ENCODE measurements around the gene CCL28. TPM values are rescaled to one million over a fixed set of nuclear protein-coding genes. Genes with fewer than 3 reads are reported as not detected.
"Not testable (repeated sequence)": the region's sequence is repeated elsewhere in the genome, so short reads cannot be mapped to it uniquely, and the experiment has no call there.

CCL28 gene
- total RNA-seq, 1 donor from 2014 or later = 1.6 TPM

DNA sequence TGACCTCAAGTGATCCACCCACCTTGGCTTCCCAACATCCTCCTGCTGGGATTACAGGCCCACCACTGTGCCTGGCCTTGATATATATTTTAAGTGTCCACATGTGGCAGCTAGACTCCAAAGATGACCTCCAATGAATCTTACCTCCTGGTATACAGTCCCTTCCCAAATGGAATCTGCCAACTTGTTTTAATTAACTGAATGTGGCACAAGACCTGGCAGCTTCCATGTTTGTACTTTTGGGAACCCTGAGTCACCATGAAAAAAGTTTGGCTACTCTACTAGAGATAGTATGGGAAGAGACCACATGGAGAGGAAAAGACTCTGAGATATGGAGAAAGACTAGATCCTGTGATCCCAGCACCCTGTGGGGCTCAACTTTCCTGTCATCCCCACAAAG, 42.5 kb downstream of the CCL28 start:
- FAIRE-seq = no peak
- no peak for DNase-seq (ENCODE audit: low read depth)
- Histone ChIP-seq H3K27me3 (ENCODE audit: control insufficient read depth, insufficient read depth, low read length) (no peaks in the 10 kb centered on the region), H3K36me3 (ENCODE audit: control insufficient read depth, insufficient read depth, low read length) (no peaks in the 10 kb centered on the region), H3K4me3 (ENCODE audit: low read depth, low read length) (no peak overlapping the region)
- TF ChIP-seq, protein P1, sequence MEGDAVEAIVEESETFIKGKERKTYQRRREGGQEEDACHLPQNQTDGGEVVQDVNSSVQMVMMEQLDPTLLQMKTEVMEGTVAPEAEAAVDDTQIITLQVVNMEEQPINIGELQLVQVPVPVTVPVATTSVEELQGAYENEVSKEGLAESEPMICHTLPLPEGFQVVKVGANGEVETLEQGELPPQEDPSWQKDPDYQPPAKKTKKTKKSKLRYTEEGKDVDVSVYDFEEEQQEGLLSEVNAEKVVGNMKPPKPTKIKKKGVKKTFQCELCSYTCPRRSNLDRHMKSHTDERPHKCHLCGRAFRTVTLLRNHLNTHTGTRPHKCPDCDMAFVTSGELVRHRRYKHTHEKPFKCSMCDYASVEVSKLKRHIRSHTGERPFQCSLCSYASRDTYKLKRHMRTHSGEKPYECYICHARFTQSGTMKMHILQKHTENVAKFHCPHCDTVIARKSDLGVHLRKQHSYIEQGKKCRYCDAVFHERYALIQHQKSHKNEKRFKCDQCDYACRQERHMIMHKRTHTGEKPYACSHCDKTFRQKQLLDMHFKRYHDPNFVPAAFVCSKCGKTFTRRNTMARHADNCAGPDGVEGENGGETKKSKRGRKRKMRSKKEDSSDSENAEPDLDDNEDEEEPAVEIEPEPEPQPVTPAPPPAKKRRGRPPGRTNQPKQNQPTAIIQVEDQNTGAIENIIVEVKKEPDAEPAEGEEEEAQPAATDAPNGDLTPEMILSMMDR (IDR thresholded peaks at IDR 0.05; ENCODE audit: insufficient read depth, low read length, severe bottlenecking) = no peak

DNA sequence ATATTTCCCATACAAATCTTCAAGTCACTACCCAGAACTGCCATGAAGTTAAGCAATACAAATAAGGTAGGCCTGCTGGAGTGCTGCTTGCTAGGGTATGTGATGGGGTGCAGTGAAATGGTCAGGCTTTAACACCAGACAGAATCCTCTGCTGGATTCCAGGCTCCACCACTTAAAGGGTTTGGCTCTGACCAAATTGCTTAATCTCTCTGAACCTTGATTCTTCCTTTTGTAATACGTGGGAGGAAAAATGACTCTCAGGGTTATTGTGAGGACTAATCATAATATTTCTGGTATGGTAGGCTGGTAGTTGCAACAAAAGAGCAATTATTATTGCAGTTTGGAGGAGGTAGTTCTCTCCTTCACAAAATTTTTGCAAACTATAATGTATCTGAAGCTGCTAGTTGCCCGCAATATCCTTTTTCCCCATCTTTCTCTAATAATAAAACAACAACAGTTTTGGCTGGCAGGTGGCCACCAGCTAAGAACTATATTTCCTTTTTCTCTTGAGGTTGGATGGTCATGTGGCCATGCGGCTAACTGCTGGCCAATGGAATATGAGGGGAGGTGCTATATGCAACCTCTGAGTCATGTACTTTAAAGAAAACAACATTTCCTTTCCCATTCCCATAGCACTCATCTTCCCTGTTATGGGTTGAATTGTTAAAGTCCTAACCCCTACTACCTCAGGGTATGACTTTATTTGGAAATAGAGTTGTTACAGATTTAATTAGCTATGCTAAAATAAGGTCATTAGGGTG, 44.1 kb downstream of the CCL28 start:
- H3K4me3 ChIP-seq (ENCODE audit: low read depth, low read length) = no peak overlapping the region
- FAIRE-seq (no peak), DNase-seq (ENCODE audit: low read depth) (no peak)
- TF ChIP-seq, protein P1 (IDR thresholded peaks at IDR 0.05; ENCODE audit: insufficient read depth, low read length, severe bottlenecking) = no peak
- H3K27me3 ChIP-seq (ENCODE audit: control insufficient read depth, insufficient read depth, low read length) = no peaks in the 10 kb centered on the region
- no peaks in the 10 kb centered on the region for H3K36me3 ChIP-seq (ENCODE audit: control insufficient read depth, insufficient read depth, low read length)

DNA sequence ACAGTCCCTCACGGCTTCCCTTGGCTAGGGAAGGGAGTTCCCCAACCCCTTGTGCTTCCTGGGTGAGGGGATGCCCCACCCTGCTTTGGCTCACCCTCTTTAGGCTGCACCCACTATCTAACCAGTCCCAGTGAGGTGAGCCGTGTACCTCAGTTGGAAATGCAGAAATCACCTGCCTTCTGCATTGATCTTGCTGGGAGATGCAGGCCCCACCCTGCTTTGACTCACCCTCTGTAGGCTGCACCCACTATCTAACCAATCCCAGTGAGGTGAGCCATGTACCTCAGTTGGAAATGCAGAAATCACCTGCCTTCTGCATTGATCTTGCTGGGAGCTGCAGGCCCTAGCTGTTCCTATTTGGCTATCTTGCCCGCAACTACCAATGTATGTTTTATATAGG, 44.7 kb downstream of the CCL28 start:
- Histone ChIP-seq H3K4me3 (ENCODE audit: low read depth, low read length) (no peak overlapping the region), H3K36me3 (ENCODE audit: control insufficient read depth, insufficient read depth, low read length) (no peaks in the 10 kb centered on the region), H3K27me3 (ENCODE audit: control insufficient read depth, insufficient read depth, low read length) (no peaks in the 10 kb centered on the region)
- TF ChIP-seq, protein P1 (IDR thresholded peaks at IDR 0.05; ENCODE audit: insufficient read depth, low read length, severe bottlenecking) = no peak
- DNase-seq (ENCODE audit: low read depth) (peak; percentile 27), FAIRE-seq (no peak)

DNA sequence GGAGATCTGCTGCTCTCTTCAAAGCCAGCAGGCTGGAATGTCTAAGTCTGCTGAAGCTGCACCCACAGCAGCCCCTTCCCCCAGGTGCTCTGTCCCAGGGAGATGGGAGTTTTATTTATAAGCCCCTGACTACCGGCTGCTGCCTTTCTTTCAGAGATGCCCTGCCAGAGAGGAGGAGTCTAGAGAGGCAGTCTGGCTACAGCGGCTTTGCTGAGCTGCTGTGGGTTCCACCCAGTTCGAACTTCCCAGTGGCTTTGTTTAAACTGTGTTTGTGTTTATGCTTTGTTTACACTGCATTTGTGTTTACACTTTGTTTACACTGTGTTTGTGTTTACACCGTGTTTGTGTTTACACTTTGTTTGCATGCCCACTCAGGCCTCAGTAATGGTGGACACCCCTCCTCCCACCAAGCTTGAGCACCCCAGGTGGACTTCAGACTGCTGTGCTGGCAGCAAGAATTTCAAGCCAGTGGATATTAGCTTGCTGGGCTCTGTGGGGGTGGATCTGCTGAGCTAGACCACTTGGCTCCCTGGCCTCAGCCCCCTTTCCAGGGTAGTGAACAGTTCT, 45.4 kb downstream of the CCL28 start:
- DNase-seq (ENCODE audit: low read depth); H3K4me3 ChIP-seq (ENCODE audit: low read depth, low read length); H3K27me3 ChIP-seq (ENCODE audit: control insufficient read depth, insufficient read depth, low read length); H3K36me3 ChIP-seq (ENCODE audit: control insufficient read depth, insufficient read depth, low read length); FAIRE-seq: not testable (repeated sequence)

DNA sequence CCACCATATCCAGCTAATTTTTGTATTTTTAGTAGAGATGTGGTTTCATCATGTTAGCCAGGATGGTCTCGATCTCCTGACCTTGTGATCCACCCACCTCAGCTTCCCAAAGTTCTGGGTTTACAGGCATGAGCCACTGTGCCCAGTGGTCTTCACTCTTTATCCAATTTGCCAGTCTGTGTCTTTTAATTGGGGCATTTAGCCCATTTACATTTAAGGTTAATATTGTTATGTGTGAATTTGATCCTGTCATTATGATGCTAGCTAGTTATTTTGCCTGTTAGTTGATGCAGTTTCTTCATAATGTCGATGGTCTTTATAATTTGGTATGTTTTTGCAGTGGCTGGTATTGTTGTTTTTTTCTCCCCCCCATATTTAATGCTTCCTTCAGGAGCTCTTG, 47.0 kb downstream of the CCL28 start:
- not testable (repeated sequence) for H3K27me3 ChIP-seq (ENCODE audit: control insufficient read depth, insufficient read depth, low read length); H3K4me3 ChIP-seq (ENCODE audit: low read depth, low read length); FAIRE-seq; DNase-seq (ENCODE audit: low read depth); H3K36me3 ChIP-seq (ENCODE audit: control insufficient read depth, insufficient read depth, low read length)

DNA sequence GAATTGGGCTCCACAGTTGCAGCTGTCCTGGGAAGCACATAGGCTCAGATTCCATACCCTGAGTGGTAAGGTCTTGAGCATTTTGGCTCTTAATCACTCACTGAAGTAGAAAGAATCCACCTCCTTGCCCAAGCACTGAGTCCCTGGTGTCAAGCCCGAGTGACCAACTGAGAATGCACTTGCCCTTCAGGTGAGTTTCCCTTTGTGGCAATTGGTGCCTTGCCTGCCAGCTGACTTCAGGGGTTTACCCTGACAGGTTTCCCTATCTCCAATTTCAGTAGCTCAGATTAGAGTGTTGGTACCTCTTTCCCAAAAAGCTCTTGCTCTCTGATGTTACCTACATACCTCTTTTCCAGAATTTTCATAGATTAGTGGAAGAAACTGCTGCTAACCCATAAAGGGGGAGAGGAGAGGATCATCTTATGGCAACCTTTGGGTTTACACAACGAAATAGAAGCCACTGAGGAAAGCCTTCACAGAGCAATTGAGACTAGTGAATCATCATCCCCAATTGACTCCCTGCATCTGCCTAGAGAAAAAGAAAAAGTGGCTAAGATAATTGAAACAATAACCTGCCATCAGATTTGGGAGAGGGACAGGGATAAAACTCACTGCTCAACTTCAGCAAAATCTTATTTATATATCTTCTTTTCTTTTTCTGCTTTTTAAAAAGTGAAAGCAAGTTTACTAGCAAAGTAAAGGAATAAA, 48.6 kb downstream of the CCL28 start:
- TF ChIP-seq, protein P1 (IDR thresholded peaks at IDR 0.05; ENCODE audit: insufficient read depth, low read length, severe bottlenecking) = no peak
- FAIRE-seq (no peak), DNase-seq (ENCODE audit: low read depth) (no peak)
- Histone ChIP-seq H3K4me3 (ENCODE audit: low read depth, low read length) (no peak overlapping the region), H3K27me3 (ENCODE audit: control insufficient read depth, insufficient read depth, low read length) (no peaks in the 10 kb centered on the region), H3K36me3 (ENCODE audit: control insufficient read depth, insufficient read depth, low read length) (no peaks in the 10 kb centered on the region)
